MM.1S (cell line): ENCODE results near the gene PM20D1.

ENCODE experiments used
- DNase-seq: peaks from one replicate; pipeline ENCODE4 v3.0.0-alpha.2; 2015
- H2AFZ ChIP-seq: fragments of 300-600 bp; sonication (generic); 2 replicates; pipeline ENCODE4 v1.6.0; 2016; ENCODE audit warnings: antibody characterized with exemption, low read length
- H3F3A ChIP-seq: fragments of 300-600 bp; sonication (generic); 2 replicates; pipeline ENCODE4 v1.6.1; 2016; ENCODE audit warnings: mild to moderate bottlenecking, antibody characterized with exemption, low read length, moderate library complexity, mixed read lengths; ENCODE audit not compliant: insufficient read depth
- H3K27ac ChIP-seq: fragments of 300-600 bp; sonication (generic); 2 replicates; pipeline ENCODE4 v1.5.1; 2016; ENCODE audit warnings: mild to moderate bottlenecking, low read length
- H3K27me3 ChIP-seq: fragments of 300-600 bp; sonication (generic); replicated peaks from 2 replicates; pipeline ENCODE4 v1.6.0; 2016; ENCODE audit warnings: low read length; ENCODE audit not compliant: insufficient read depth
- H3K36me3 ChIP-seq: fragments of 300-600 bp; sonication (generic); replicated peaks from 2 replicates; pipeline ENCODE4 v1.6.1; 2016; ENCODE audit warnings: mild to moderate bottlenecking, low read length, mixed read lengths; ENCODE audit not compliant: insufficient read depth
- H3K4me1 ChIP-seq: fragments of 300-600 bp; sonication (generic); 2 replicates; pipeline ENCODE4 v1.6.1; 2016; ENCODE audit warnings: low read length, mixed read lengths
- H3K4me2 ChIP-seq: fragments of 300-600 bp; sonication (generic); 2 replicates; pipeline ENCODE4 v1.6.0; 2016; ENCODE audit warnings: low read depth, low read length
- H3K4me3 ChIP-seq: fragments of 300-600 bp; sonication (generic); 2 replicates; pipeline ENCODE4 v1.5.1; 2016; ENCODE audit warnings: low read length, mixed read lengths
- H3K79me2 ChIP-seq: fragments of 300-600 bp; sonication (generic); 2 replicates; pipeline ENCODE4 v1.6.1; 2016; ENCODE audit warnings: mixed run types, low read length, mixed read lengths
- H3K9ac ChIP-seq: fragments of 300-600 bp; sonication (generic); 2 replicates; pipeline ENCODE4 v1.6.1; 2016; ENCODE audit warnings: low read length, mixed read lengths
- H3K9me2 ChIP-seq: fragments of 300-600 bp; sonication (generic); replicated peaks from 2 replicates; pipeline ENCODE4 v1.6.1; 2016; ENCODE audit warnings: mild to moderate bottlenecking, low read length, mixed read lengths; ENCODE audit not compliant: insufficient read depth
- H3K9me3 ChIP-seq: fragments of 300-600 bp; sonication (generic); replicated peaks from 2 replicates; pipeline ENCODE4 v1.6.1; 2016; ENCODE audit warnings: mild to moderate bottlenecking, low read length, mixed read lengths; ENCODE audit not compliant: insufficient read depth
- H4K20me1 ChIP-seq: fragments of 300-600 bp; sonication (generic); 2 replicates; pipeline ENCODE4 v1.6.1; 2016; ENCODE audit warnings: mild to moderate bottlenecking, low read length, moderate library complexity, mixed read lengths; ENCODE audit not compliant: insufficient read depth
- CTCF ChIP-seq: fragments of 300-600 bp; sonication (generic); IDR thresholded peaks from 2 replicates; pipeline ENCODE4 v1.5.1; 2016; ENCODE audit warnings: antibody characterized with exemption, low read length, mixed read lengths
- EZH2 ChIP-seq: fragments of 300-600 bp; sonication (generic); optimal IDR thresholded peaks from 2 replicates; pipeline ENCODE3; 2017; ENCODE audit warnings: low read depth, mild to moderate bottlenecking, antibody characterized with exemption, low read length, mixed read lengths
- EZH2phosphoT487 ChIP-seq: fragments of 300-600 bp; sonication (generic); IDR thresholded peaks from 2 replicates; pipeline ENCODE4 v1.6.1; 2018; ENCODE audit warnings: antibody characterized with exemption, low read length

PM20D1 gene

GRCh38 chr1:205840146-205840923 lies 9.6 kb downstream of the PM20D1 start:
- no peaks in the 10 kb centered on the region for H3K4me1 ChIP-seq
- H3K79me2 ChIP-seq = no peaks in the 10 kb centered on the region

GRCh38 chr1:205837382-205837970 lies 12.5 kb downstream of the PM20D1 start:
- no peak overlapping the region for H3K27ac ChIP-seq
- no peaks in the 10 kb centered on the region for H3K9me2 ChIP-seq
- no peaks in the 10 kb centered on the region for H3F3A ChIP-seq
- no peak for TF ChIP-seq CTCF
- TF ChIP-seq EZH2 = no peak
- TF ChIP-seq EZH2phosphoT487 = no peak
- no peak overlapping the region for H2AFZ ChIP-seq
- no peak overlapping the region for H3K9ac ChIP-seq
- H3K4me2 ChIP-seq = no peak overlapping the region
- no peaks in the 10 kb centered on the region for H3K9me3 ChIP-seq
- H3K27me3 ChIP-seq = no peaks in the 10 kb centered on the region
- no peaks in the 10 kb centered on the region for H3K36me3 ChIP-seq
- H3K4me1 ChIP-seq = no peaks in the 10 kb centered on the region
- H4K20me1 ChIP-seq = no peaks in the 10 kb centered on the region
- no peaks in the 10 kb centered on the region for H3K79me2 ChIP-seq
- DNase-seq = no peak
- no peak overlapping the region for H3K4me3 ChIP-seq

More at GRCh38 chr1:205840146-205840923, 9.6 kb downstream of the PM20D1 start:
- no peak overlapping the region for H3K4me3 ChIP-seq
- H3K4me2 ChIP-seq = no peak overlapping the region
- no peak overlapping the region for H3K9ac ChIP-seq
- no peak overlapping the region for H3K27ac ChIP-seq
- TF ChIP-seq EZH2phosphoT487 (no peak), EZH2 (no peak), CTCF (no peak)
- H4K20me1 ChIP-seq = no peaks in the 10 kb centered on the region
- no peaks in the 10 kb centered on the region for H3K36me3 ChIP-seq
- no peaks in the 10 kb centered on the region for H3K9me2 ChIP-seq
- H2AFZ ChIP-seq = no peak overlapping the region
- H3K27me3 ChIP-seq = no peaks in the 10 kb centered on the region
- H3K9me3 ChIP-seq = no peaks in the 10 kb centered on the region
- H3F3A ChIP-seq = no peaks in the 10 kb centered on the region
- DNase-seq = no peak

- Histone ChIP-seq H3K4me1 (no peaks in the 10 kb centered on the region), H3K79me2 (no peaks in the 10 kb centered on the region), H3K9me3 (no peaks in the 10 kb centered on the region), H4K20me1 (no peaks in the 10 kb centered on the region), H3K36me3 (no peaks in the 10 kb centered on the region), H3K27me3 (no peaks in the 10 kb centered on the region), H2AFZ (no peak overlapping the region), H3K9ac (no peak overlapping the region), H3K4me3 (no peak overlapping the region), H3F3A (no peaks in the 10 kb centered on the region), H3K9me2 (no peaks in the 10 kb centered on the region), H3K4me2 (no peak overlapping the region), H3K27ac (no peak overlapping the region)
- no peak for TF ChIP-seq EZH2phosphoT487
- TF ChIP-seq CTCF = no peak
- TF ChIP-seq EZH2 = no peak
- DNase-seq = no peak
Observed at GRCh38 chr1:205834751-205835150, 15.2 kb downstream of the PM20D1 start.
